Neuronal stem cell (in vitro differentiated cells): ENCODE measurements around the gene TCEA2.
A peak's percentile ranks its signal among the peaks of the same experiment; 100 is the strongest.

Source experiments
- DNase-seq: peaks from one replicate; pipeline ENCODE4 v3.0.0-alpha.2; 2013; ENCODE audit warnings: low spot score
- H2AFZ ChIP-seq: one replicate; pipeline ENCODE4 v1.6.1; 2013; ENCODE audit warnings: mild to moderate bottlenecking, low read length, inconsistent platforms
- H2AK5ac ChIP-seq: 2 replicates; pipeline ENCODE4 v1.6.1; 2013; ENCODE audit warnings: low read depth, mild to moderate bottlenecking, inconsistent platforms, low read length, moderate library complexity, mixed read lengths
- H2BK120ac ChIP-seq: 2 replicates; pipeline ENCODE4 v1.6.1; 2013; ENCODE audit warnings: low read depth, mild to moderate bottlenecking, inconsistent platforms, low read length, moderate library complexity, mixed read lengths
- H2BK12ac ChIP-seq: one replicate; pipeline ENCODE4 v1.6.1; 2013; ENCODE audit warnings: low read length, inconsistent platforms
- H2BK15ac ChIP-seq: 2 replicates; pipeline ENCODE4 v1.6.1; 2013; ENCODE audit warnings: mild to moderate bottlenecking, low read length, inconsistent platforms, mixed read lengths
- H2BK5ac ChIP-seq: one replicate; pipeline ENCODE4 v1.6.1; 2013; ENCODE audit warnings: inconsistent platforms, mild to moderate bottlenecking, low read length, moderate library complexity
- H3K14ac ChIP-seq: one replicate; pipeline ENCODE4 v1.6.1; 2013; ENCODE audit warnings: low read length, inconsistent platforms
- H3K18ac ChIP-seq: 2 replicates; pipeline ENCODE4 v1.6.1; 2013; ENCODE audit warnings: low read length, inconsistent platforms
- H3K23ac ChIP-seq: 2 replicates; pipeline ENCODE4 v1.6.1; 2013; ENCODE audit warnings: low read depth, mild to moderate bottlenecking, mixed read lengths, low read length, inconsistent platforms; ENCODE audit not compliant: poor library complexity
- H3K27ac ChIP-seq: replicated peaks from 3 replicates; pipeline ENCODE4 v1.5.1; 2013; ENCODE audit warnings: low read length, inconsistent platforms
- H3K27me3 ChIP-seq, 3 experiments: 2 replicates each; pipeline ENCODE4 v1.6.1; 2013; ENCODE audit warnings: low read length in 3 of 3, mild to moderate bottlenecking in 2 of 3, inconsistent platforms in 1 of 3, low read depth in 1 of 3, mixed read lengths in 1 of 3, moderate library complexity in 1 of 3; ENCODE audit not compliant: control insufficient read depth in 3 of 3, insufficient read depth in 3 of 3
- H3K36me3 ChIP-seq, 2 donors: replicated peaks in 1 of 2; 2 replicates each; pipeline ENCODE4 v1.6.1; 2013; ENCODE audit warnings: low read length in 2 of 2; ENCODE audit not compliant: control insufficient read depth in 2 of 2, insufficient read depth in 2 of 2
- H3K4ac ChIP-seq: 2 replicates; pipeline ENCODE4 v1.6.1; 2013; ENCODE audit warnings: inconsistent platforms, mild to moderate bottlenecking, low read length, moderate library complexity
- H3K4me1 ChIP-seq, 2 donors: 1 replicate in 1 of 2; 2 replicates in 1 of 2; pipeline ENCODE4 v1.6.1; 2013; ENCODE audit warnings: low read length in 2 of 2, low read depth in 1 of 2; ENCODE audit not compliant: control insufficient read depth in 2 of 2, insufficient read depth in 1 of 2
- H3K4me2 ChIP-seq: one replicate; pipeline ENCODE4 v1.6.1; 2013; ENCODE audit warnings: mild to moderate bottlenecking, low read length, inconsistent platforms; ENCODE audit not compliant: insufficient read depth, poor library complexity, severe bottlenecking
- H3K4me3 ChIP-seq, 2 donors: 2 replicates each; pipeline ENCODE4 v1.5.1; 2013; ENCODE audit warnings: low read length in 2 of 2, mild to moderate bottlenecking in 2 of 2, inconsistent platforms in 1 of 2, moderate library complexity in 1 of 2
- H3K79me1 ChIP-seq: one replicate; pipeline ENCODE4 v1.6.1; 2013; ENCODE audit warnings: low read depth, mild to moderate bottlenecking, inconsistent platforms, low read length, moderate library complexity
- H3K9ac ChIP-seq: one replicate; pipeline ENCODE4 v1.6.1; 2013; ENCODE audit warnings: mild to moderate bottlenecking, low read depth, low read length, inconsistent platforms; ENCODE audit not compliant: poor library complexity
- H3K9me3 ChIP-seq, 2 donors: replicated peaks in 1 of 2; 2 replicates each; pipeline versions ENCODE3 to v1.6.1; 2013; ENCODE audit warnings: low read length in 2 of 2, mild to moderate bottlenecking in 2 of 2, inconsistent platforms in 1 of 2, low read depth in 1 of 2, mixed read lengths in 1 of 2, moderate library complexity in 1 of 2; ENCODE audit not compliant: control insufficient read depth in 2 of 2, insufficient read depth in 1 of 2
- H4K8ac ChIP-seq: one replicate; pipeline ENCODE4 v1.6.1; 2013; ENCODE audit warnings: low read depth, mild to moderate bottlenecking, inconsistent platforms, low read length, moderate library complexity
- H4K91ac ChIP-seq: one replicate; pipeline ENCODE4 v1.6.1; 2013; ENCODE audit warnings: low read length, low read depth, mild to moderate bottlenecking, inconsistent platforms; ENCODE audit not compliant: poor library complexity
- WGBS, 2 donors: extraction: QIAGEN DNeasy Blood & Tissue Kit; methylation state at CpG; one replicate each; pipeline ENCODE4 v1.1.7; 2013; ENCODE audit warnings: missing lambda C conversion rate in 2 of 2, mixed read lengths in 1 of 2; ENCODE audit not compliant: insufficient read length in 2 of 2, insufficient replicate concordance in 1 of 2; ENCODE audit errors: extremely low coverage in 2 of 2; 5-methylcytosine and 5-hydroxymethylcytosine counted together

Gene TCEA2

DNA sequence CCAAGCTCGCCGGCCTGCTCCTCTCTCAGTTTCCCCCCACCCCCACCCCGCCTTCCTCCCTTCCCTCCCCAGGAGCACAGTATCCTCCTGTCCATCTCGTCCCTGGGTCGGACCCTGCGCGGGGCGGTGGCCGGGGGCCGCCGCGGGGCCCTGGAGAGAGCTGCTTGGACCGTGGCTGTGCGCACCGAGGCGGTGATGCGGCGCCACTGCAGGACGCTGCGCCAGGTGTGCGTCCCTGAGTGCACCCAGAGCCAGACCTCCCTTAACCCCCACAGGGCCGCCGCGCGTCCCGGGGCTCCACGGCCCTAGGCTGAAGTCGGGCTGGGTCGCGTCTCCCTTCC lies 24.8 kb upstream of the TCEA2 start:
- H3K79me1 ChIP-seq = no peaks in the 10 kb centered on the region
- H3K18ac ChIP-seq = peak overlapping the region; percentile 71
- peak overlapping the region; percentile 39 for H2BK5ac ChIP-seq
- no peak overlapping the region for H2BK120ac ChIP-seq
- H3K4me1 ChIP-seq = peaks cover 16 to 29% of the 10 kb centered on the region in 2 donors
- WGBS, 2 donors = no CpG with 5 or more reads among the region's 30 CpGs
- H3K27ac ChIP-seq = no peak overlapping the region
- peak overlapping the region; percentile 77 for H3K4me2 ChIP-seq
- H3K9me3 ChIP-seq = no peaks in the 10 kb centered on the region
- no peak overlapping the region for H3K14ac ChIP-seq
- H2BK12ac ChIP-seq = no peak overlapping the region
- peak overlapping the region; percentile 63 for H2AK5ac ChIP-seq
- peaks cover 6 to 21% of the 10 kb centered on the region in 2 donors for H3K36me3 ChIP-seq
- H3K23ac ChIP-seq = peak overlapping the region; percentile 75
- H3K9ac ChIP-seq = peak overlapping the region; percentile 70
- H3K4me3 ChIP-seq = peak overlapping the region; percentile 51 to 79
- no peak for DNase-seq
- H4K91ac ChIP-seq = no peak overlapping the region
- no peak overlapping the region for H4K8ac ChIP-seq
- peak overlapping the region; percentile 99 for H2AFZ ChIP-seq
- H3K4ac ChIP-seq = no peak overlapping the region
- H3K27me3 ChIP-seq = peaks cover 30 to 61% (median 42%) of the 10 kb centered on the region in 3 experiments
- peak overlapping the region; percentile 54 for H2BK15ac ChIP-seq

DNA sequence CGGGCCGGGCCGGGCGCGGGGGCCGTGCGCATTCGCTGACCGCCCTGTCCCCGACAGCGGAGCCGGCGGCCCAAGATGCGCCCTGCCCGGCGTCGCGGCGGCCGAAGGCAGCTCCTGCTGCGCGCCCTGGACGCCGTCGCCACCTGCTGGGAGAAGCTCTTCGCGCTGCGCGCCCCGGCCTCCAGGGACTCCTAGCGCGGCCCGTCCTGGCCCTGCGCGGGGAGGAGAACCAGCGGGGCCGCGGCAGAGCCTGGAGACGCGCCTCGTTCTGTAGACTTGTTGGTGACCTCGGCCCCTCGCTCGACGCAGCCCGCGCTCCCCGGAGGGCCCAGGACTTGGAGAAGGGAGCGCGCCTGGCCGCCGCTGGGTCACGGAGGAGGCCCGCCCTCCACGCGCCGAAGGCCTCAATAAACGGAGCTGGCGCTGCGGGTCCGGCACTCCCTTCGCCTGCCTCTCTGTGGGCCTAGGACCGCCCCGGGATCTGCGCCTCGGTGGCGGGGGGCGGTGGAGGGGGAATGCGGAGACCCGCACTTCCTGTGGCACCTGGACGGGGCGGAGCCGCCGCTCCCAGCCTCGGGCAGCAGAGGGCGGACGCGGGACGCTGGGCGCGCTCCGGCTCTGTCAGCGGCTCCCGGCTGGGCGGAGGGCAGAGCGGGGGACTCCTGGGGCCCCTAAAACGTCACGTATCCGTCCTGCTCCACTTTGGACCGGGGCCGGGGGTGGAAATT lies 24.3 kb upstream of the TCEA2 start:
- Histone ChIP-seq H2AFZ (peak overlapping the region; percentile 99), H2BK120ac (no peak overlapping the region), H2AK5ac (peak overlapping the region; percentile 63), H2BK5ac (peak overlapping the region; percentile 39), H3K23ac (peak overlapping the region; percentile 75), H3K14ac (no peak overlapping the region), H3K36me3 (peaks cover 5 to 18% of the 10 kb centered on the region in 2 donors), H4K8ac (no peak overlapping the region), H3K4me2 (peak overlapping the region; percentile 77), H3K27me3 (peaks cover 30 to 65% (median 47%) of the 10 kb centered on the region in 3 experiments), H2BK12ac (peak overlapping the region; percentile 22), H3K18ac (peak overlapping the region; percentile 76), H3K79me1 (no peaks in the 10 kb centered on the region), H3K9ac (peak overlapping the region; percentile 70), H3K4me3 (peak overlapping the region; percentile 51 to 79), H3K4ac (no peak overlapping the region), H3K9me3 (no peaks in the 10 kb centered on the region), H4K91ac (no peak overlapping the region), H2BK15ac (peak overlapping the region; percentile 54), H3K4me1 (peaks cover 16 to 29% of the 10 kb centered on the region in 2 donors), H3K27ac (no peak overlapping the region)
- peak; percentile 60 for DNase-seq
- no CpG with 5 or more reads among the region's 91 CpGs for WGBS, 2 donors

DNA sequence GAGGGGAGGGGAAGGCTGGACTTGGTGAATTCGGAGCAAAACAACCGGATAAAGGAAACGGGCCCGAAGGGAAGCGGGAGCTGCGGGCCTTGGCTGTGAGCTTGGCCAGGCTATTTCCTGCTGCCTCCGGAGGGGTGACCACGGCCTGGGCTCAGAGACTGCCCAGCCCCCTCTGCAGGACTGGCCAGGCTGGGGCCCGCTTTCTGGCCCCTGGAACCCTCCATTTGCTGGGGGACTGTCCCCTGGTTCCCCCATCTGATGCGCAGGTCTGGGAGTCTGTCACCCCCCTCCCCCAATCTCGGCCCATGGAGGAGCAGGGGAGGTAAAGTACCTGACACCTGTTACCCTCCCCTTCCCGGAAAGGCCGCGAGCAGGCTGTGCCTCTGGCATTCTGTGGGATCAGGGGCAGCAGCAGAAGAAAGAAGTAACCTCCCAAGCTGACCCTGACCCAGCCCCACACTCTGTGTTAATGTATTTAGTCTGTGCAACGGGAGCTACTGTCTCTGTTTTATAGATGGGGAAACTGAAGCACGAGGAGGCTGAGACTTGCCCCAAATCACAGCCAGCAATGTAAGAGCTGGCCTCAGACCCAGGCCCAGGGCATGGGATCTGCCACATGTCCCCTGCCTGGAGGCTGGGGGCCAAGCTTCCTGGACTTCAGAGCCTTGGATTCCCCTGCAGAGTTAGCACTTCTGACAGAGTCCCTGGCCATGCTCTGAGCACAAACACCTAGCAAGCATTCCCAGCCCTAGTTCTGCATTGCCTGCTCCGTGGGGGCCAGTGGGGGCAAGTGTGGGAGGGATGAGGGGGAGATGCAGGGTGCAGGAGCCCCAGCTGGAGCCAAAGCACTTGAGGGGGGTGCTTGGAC lies 23.5 kb upstream of the TCEA2 start:
- Histone ChIP-seq H3K36me3 (peaks cover 0 to 10% of the 10 kb centered on the region in 2 donors), H4K91ac (no peak overlapping the region), H3K23ac (peak overlapping the region; percentile 16), H2BK15ac (no peak overlapping the region), H2AK5ac (peak overlapping the region; percentile 94), H2BK5ac (no peak overlapping the region), H3K4me3 (peak overlapping the region in 1 of 2 donors; percentile 51), H3K79me1 (no peaks in the 10 kb centered on the region), H4K8ac (no peak overlapping the region), H3K27me3 (peaks cover 31 to 72% (median 55%) of the 10 kb centered on the region in 3 experiments), H3K4me2 (peak overlapping the region; percentile 77), H3K4ac (no peak overlapping the region), H3K4me1 (peaks cover 16 to 29% of the 10 kb centered on the region in 2 donors), H3K18ac (peak overlapping the region; percentile 65), H2AFZ (peak overlapping the region; percentile 99), H2BK120ac (no peak overlapping the region), H2BK12ac (no peak overlapping the region), H3K9me3 (no peaks in the 10 kb centered on the region), H3K27ac (no peak overlapping the region), H3K14ac (no peak overlapping the region), H3K9ac (no peak overlapping the region)
- DNase-seq = no peak
- WGBS, 2 donors = no CpG with 5 or more reads among the region's 17 CpGs
